Fibroblast of skin of scalp (primary cell): Measurements from ENCODE around the gene CRY2. TPM values are rescaled to one million over a fixed set of nuclear protein-coding genes. Genes with fewer than 3 reads are reported as not detected.
"Not testable (repeated sequence)": the region's sequence is repeated elsewhere in the genome, so short reads cannot be mapped to it uniquely, and the experiment has no call there.

Source experiments
- DNase-seq: peaks from one replicate; pipeline ENCODE4 v3.0.0-alpha.2; 2013
- polyA plus RNA-seq, 2 experiments: library from polyadenylated mRNA; unstranded; fragments of 120-200 nt; gene quantifications; one replicate each; pipeline ENCODE4 v1.2.1, GENCODE V29; 2013; ENCODE audit not compliant: insufficient read length in 2 of 2

The CRY2 gene
- polyA plus RNA-seq (2013, experiment 1 of 2; ENCODE audit: insufficient read length), result 8.5 TPM
- 8.6 TPM for polyA plus RNA-seq (2013, experiment 2 of 2; ENCODE audit: insufficient read length)

DNA sequence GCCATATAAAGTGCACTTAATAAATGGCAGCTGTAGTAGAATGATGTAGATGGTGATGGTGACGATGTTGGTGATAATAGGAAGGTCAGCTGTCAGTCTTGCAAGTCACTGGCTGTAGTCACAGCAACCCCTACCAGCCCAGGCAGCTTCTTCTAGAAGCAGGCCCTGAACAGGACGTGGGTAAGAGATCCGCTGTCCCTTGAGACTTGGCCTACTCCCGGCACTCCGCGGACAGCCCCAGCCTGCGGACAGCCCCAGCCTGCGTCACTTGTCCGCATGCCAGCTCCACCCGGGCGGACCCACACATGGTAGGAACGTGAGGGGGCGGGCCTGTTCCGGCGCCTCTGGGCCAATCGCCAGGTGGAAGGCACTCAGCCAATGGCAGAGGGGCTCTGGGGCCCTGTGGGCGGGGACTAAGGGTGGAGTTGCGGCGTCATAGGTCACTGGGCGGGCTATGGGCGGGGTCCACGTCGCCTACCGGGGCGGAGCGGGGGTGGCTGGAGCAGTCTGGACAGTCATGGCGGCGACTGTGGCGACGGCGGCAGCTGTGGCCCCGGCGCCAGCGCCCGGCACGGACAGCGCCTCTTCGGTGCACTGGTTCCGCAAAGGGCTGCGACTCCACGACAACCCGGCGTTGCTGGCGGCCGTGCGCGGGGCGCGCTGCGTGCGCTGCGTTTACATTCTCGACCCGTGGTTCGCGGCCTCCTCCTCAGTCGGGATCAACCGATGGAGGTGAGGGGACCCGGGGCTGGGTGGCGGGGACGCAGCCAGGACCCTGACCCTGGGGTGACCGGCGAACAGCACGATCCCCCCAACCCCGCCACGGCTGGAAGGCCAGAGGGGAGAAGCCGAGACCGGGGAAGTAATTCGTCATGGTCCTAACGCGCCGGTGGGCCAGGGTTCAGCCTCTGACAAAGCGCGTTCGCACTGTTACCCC lies at the start of gene CRY2:
CRY2 (plus strand) TSS at position 502 of the 937 bp plus-strand sequence; CDS start at position 518, 16 bp downstream.
- peak; percentile 98 for DNase-seq

DNA sequence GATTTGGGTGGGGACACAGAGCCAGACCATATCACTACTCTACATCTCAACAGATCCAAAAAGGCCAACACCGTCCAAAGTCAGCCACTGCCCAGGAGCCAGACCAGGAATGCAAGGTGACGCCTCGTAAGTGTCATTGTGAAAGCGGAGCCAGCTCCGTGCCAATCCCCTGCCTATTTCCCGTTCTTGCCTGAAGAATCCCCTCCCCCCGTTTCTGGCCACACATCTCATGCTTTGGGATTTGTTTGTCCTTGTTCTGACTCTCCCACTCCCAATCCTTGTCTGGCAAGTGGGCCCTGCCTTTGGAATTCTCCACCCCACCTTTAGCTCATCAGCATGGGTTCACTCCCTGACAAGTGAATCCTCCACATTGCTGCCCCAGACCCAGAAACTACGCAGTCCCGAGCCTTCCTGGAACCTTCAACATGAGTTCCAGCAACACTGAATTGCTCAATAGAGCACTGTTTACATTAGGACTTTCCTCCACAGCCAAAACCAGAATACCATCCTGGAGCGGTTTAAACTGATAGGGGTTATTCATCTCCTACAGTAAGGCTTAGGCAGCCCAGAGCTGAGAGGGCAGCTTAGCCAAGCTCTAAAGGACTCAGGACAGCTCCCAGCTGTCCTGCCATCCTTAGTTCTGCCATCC lies 48.4 kb upstream of the CRY2 start:
- no peak for DNase-seq

DNA sequence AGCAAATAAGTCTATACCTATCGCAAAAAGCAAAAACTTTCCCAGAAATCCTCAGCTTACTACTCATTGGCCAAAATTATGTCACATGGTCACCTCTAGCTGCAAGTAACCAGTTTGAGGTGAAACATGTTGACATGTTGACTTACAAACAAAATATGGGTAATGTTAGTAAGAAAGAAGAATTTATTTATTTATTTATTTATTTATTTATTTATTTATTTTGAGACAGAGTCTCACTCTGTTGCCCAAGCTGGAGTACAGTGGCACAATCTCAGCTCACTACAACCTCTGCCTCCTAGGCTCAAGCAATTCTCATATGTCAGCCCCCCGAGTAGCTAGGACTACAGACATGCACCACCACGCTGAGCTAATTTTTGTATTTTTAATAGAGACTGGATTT lies 47.7 kb upstream of the CRY2 start:
- no peak for DNase-seq

DNA sequence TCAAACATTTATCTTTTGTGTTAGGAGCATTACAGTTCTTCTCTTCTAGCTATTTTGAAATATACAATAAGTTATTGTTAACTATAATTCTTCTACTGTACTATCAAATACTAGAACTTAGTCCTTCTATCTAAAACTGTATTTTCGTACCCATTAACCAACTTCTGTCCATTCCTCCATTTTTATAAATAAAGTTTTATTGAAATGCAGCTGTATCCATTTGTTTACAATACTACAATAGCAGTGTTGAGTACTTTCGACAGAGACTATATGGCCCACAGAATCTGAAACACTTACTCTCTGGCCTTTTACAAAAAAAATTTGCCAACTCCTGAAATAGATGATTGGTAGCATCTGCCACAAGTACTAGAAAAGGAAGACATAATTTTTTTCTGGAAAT lies 47.0 kb upstream of the CRY2 start:
- DNase-seq, result no peak

DNA sequence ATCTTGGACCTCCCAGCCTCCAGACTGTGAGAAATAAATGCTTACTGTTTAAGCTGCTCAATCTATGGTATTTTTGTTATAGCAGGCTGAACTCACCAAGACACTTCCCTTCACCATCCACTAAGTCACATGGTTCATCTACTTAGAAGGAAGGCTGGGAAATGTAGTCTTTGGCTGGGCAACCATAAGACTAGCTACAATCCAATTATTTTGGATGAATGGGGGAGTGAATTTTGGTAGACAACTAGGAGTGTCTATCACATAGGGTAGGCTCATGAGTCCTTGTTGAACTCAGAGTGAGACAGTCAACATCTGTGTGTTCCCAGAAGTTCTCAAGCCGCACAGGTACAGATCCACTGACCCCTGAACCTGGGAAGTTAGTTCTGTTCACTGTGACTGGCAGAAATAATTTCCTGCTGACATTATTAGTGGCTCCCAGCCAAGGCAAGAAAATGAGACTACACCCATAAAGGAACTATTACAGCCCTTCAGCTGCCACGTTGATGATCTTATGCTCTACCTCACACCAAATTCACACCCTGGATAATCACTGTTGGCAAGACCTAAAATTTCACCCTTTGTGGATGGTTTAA lies 45.5 kb upstream of the CRY2 start:
- DNase-seq, result peak; percentile 12

DNA sequence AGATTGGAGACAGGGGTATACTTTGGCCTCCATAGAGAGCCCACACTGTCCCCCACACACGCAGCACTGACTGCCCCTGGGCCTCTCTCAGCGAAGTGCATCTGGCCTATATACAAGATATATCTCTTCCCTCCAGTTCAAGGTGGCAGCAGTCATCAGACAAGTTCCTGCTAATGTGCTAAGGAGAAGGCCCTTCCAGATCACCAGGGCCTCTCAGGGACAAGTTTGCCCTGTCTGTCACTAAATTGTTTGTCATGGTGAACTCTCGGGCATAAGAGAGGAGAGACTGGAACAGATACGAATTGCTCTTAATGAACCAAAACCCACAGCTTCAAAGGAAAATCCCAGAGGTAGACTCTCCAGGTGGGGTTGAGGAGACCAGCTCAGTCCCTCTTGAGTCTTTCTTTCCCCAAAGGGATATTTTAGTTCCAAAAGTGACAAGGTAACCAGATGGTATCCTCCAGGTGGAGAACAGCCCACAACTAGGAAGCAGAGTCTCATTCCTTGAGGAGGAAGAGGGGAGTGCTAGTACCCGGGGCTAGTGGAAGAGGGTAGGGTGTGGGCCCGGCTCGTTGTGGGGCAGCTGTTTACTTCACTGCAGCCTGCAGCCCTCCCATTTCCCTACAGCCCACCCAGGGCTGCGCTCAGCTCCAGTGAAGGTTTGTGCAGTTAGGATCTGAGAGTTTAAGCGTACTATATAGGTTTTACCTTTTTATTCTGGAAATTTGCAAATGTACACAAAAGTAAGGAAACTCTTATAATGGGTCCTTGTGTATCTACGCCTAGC lies 44.6 kb upstream of the CRY2 start:
- DNase-seq, result no peak

DNA sequence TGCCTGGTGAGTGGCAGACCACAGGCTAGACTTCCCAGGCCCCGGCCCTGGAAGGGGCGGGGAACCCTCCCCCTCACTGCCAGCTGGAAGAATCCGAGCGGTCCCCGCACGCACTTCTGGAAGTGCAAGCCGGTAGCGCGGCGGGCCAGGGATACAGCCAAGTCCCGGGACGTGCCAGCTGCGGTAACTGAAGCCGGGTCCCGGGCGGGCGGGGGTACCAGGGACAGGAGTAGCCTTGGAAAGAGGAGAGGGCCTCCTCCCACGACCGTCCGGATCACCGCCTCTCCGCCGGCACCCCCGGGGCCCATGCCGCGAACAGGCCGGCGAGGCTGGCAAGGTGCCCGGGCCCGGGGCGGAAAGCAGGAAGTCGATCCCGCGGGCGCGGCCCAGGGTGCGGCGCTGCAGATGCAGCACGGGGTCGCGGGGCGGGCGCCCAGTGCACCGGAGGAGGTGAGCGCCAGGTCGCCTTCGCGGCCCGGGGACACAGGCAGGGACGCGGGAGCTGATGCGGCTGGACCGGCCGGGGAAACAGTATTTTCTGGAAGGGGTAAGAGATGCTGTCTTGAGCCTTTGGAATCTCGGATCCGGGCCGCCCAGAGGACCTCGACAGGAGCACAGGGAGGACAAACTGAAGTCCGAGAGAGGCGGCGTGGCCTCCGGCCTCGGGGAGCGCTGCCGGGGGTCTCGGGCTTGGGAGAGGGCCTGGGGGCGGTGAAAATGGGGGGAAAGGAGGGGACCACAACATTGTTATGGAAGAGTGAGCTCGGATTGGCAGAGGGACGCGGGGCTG lies 43.1 kb upstream of the CRY2 start:
- peak; percentile 65 for DNase-seq

DNA sequence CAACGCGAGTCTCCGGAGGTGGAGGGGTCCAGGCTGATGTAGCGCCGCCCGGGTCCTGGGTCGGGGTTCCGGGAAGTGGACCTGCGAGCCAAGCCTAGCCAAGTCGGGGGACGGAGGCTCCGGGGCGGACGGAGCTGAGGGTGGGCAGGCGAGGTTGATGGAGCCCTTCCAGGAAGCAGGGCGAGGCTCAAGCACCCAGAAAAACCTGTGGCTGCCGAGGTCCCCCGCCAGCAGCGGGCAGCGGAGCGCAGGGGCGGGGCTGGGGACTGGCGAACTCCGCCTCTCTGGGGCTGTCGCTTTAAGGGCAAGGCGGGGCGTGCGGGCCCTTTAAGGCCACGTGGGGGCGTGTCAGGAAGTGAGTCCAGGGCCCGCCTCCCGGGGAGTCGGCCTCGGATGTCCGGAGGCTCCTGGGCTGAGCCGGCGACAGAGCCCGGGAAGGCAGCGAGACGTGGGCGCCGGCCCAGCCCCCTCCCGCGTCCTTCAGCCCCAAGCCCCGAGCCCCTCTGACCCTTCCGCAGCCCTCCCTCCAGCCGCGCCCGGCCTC lies 42.4 kb upstream of the CRY2 start, which contains the start of gene SLC35C1:
SLC35C1 (plus strand) TSS at position 389 of the 544 bp plus-strand sequence. CDS start 653 bp downstream, outside the sequence.
- peak; percentile 95 for DNase-seq

DNA sequence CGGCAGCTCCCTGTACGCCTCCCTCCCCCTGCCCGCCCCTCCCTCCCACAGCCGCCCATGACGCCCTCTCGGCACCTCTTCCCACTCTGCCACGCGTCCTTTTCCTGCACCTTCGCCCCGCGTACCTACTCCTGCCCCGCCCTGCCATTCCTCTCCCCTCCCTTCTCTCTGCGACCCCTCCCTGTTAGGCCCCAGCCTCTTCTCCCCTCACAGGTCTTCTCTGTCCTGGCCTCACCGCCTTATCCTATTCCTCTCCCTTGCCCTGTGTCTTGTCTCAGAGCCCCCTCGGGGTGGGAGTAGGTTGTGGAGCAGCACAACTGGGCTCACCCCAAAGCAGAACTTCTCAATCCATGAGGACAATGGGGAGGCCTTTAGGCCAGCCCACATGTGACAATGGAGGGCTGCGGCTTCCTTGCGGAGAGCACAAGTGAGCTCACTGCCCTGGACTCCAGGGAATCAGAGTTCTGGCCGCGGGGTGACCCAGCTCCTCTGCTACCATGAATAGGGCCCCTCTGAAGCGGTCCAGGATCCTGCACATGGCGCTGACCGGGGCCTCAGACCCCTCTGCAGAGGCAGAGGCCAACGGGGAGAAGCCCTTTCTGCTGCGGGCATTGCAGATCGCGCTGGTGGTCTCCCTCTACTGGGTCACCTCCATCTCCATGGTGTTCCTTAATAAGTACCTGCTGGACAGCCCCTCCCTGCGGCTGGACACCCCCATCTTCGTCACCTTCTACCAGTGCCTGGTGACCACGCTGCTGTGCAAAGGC lies 41.8 kb upstream of the CRY2 start:
- DNase-seq, result peak; percentile 63

DNA sequence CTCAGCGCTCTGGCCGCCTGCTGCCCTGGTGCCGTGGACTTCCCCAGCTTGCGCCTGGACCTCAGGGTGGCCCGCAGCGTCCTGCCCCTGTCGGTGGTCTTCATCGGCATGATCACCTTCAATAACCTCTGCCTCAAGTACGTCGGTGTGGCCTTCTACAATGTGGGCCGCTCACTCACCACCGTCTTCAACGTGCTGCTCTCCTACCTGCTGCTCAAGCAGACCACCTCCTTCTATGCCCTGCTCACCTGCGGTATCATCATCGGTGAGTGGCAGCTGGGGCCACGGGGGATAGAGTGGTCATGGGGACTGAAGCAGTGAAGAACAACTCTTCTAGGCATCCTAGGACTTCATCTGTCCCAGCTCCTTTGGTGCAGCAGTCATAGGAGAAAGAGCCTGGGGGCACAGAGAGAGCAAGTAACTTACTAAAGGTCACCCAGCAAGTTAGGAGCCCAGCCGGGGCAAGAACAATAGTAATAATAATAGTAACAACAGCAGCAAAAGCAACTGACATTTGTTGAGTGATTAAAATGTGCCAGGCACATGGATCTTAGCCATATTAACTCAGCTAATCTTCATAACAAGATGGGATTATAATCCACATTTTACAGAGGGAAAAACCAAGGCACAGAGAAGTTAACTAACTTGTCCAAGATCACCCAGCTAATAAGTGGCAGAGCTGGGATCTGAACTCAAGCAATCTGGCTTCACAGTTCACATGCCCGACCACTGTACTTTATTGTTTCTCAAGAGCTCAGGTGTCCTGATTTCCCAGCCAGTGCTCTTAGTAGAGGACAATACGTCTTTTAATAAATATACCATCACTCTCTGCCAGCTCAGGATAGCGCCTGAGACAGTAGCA lies 41.0 kb upstream of the CRY2 start:
- DNase-seq, result no peak

DNA sequence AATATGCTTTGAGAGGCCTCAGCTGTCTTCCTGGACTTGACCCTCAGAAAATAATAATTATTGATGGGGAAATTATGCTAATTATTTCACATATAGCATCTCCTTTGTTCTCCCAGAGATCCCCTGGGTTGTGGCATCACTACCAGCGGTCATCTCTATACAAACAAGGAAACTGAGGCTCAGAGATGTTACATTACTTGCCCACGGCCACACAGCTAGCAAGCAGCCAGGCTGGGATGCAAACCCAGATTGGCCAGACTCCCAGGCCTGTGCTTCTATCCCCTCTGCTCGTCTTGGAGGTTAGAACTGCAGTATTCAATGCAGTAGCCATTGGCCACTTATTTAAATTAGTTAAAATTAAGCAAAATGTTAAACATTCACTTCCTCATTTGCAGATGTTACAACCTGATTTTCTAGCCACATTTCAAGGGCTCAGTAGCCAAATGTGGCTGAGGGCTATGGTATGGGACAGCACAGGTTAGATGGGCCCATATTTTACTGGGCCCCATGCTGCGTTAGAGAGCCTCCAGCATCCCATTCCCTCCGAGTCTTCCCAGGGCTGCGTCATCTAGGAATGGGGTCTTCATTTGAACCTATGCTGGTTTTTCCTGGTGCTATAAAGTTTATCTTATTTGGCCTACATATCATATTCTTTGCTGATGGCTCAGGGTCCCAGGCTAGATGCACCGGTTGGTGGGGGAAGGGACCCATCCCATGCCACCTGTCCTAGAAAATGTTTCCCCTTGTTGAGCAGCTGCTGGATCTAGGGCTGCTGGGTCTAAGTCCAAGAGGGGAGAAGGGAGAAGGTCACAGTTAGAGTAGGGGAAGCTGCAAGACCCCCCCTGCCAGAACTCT lies 40.1 kb upstream of the CRY2 start:
- DNase-seq, result no peak

DNA sequence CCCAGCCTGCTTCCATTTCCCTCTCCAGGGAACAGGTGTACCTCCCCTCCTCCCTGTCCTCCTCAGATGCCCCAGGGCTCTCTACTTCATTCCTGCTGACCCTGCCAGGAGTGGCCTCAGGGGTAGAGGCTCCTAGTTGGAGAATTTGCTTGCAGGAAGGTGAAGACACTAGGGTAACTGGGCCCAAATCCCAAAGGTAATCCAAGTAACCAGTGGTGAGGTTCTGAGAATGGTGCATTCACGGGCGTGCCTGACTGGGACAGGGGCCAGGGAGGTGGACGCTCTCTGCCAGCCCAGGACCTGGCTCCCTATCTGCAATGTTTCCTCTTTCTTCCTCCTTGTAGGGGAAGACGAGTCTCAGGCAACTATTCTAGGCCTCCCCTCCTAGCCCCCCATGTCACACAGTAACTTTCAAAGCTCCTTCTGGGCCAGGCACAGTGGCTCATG lies 39.5 kb upstream of the CRY2 start:
- no peak for DNase-seq

DNA sequence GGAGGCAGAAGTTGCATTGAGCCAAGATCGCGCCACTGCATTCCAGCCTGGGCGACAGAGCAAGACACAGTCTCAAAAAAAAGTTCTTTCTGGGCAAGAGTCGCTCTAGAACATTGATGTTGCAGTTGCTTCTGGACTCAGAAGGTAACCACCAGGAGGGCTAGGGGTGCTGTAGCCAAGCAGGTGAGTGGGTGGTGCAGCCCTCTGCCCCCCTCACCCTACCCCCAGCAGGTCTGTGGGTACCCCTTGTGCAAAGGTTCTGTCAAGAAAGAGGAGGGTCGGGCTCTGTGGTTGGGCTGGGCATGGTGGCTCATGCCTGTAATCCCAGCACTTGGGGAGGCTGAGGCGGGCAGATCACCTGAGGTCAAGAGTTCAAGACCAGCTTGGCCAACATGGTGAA lies 38.8 kb upstream of the CRY2 start:
- DNase-seq, result not testable (repeated sequence)

DNA sequence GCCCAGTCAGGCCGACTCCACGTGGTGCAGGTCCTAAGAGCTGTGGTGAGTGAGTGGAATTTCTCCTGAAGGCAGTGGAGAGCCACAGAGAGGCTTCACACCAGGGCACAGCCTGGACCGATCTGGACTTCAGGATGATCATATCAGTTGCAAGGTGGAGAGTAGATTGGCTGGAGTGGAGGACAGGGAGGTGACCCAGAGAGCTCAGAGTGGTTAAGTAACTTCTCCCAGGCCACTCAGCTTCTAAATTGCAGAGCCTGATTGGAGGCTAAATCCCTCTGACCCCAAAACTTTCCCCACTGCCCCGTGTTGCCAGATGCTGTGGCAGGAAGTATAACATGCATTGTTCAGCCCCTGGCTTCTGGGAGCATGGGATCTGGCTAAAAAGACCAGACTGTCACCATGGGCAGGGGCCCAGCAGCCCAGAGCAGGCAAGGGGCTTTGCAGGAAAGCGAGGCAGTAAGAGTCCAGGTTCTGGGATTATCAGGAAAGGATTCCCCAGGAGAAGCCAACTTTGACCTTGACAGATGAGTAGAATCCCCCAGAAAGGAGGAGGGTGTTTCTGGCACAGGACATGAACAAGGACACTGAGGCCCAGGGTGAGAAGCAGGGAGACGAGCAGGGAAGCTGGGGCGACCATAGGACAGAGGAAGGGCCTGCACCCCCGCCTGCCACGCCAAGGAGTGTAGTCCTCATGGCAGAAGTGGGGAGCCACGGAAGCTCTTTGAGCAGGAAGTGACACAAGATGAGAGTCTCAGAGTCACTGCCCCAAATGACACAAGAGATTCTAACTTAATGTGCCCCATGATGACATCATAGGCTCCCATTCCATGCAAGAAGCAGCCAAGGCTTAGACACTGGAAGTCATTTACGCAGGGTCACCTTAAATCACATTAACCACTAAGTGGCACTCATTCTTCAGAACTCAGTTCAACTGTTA lies 37.5 kb upstream of the CRY2 start:
- no peak for DNase-seq

DNA sequence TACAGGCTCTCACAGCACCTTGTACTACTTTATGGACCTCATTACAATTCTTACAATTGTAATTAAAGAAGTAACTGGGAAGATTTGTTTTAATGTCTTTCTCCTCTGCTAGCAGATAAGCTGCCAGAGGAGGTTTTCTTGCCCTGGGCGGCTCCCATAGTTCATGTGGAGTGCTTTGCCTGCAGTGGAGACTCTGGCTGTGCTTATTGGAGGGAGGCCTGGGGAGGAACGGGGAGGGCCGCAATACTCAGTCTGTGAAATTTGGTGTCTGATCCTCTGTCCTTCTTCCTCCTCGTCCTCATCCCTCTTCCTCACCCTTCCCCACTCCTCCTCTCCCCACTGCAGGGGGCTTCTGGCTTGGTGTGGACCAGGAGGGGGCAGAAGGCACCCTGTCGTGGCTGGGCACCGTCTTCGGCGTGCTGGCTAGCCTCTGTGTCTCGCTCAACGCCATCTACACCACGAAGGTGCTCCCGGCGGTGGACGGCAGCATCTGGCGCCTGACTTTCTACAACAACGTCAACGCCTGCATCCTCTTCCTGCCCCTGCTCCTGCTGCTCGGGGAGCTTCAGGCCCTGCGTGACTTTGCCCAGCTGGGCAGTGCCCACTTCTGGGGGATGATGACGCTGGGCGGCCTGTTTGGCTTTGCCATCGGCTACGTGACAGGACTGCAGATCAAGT lies 36.7 kb upstream of the CRY2 start:
- no peak for DNase-seq

DNA sequence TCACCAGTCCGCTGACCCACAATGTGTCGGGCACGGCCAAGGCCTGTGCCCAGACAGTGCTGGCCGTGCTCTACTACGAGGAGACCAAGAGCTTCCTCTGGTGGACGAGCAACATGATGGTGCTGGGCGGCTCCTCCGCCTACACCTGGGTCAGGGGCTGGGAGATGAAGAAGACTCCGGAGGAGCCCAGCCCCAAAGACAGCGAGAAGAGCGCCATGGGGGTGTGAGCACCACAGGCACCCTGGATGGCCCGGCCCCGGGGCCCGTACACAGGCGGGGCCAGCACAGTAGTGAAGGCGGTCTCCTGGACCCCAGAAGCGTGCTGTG lies 36.2 kb upstream of the CRY2 start:
- no peak for DNase-seq
